ENCODE measurements around the gene TMEM243. TPM values are rescaled to one million over a fixed set of nuclear protein-coding genes. Genes with fewer than 3 reads are reported as not detected.

Gene TMEM243
- total RNA-seq, 2 donors from 2014 or later: 58.8 to 70.8 TPM

DNA sequence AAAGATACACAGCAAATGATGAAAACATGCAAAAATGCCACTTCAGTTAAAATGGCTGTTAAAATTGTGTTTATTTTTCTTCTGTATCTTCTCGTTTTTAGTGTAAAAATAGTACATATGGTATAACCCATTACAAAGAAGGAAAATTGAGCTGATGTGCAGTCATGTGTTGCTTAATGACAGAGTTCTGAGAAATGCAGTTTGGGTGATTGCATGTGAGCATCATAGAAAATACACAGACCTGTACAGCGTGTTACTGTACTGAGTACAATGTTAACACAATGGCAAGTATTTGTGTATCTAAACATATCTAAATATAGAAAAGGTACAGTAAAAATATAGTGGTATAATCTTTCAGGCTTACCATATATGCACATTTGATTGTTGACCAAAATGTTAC lies 60.0 kb downstream of the TMEM243 start:
- ATAC-seq (replicated peaks): no peak
- H3K4me1 Mint-ChIP-seq: peaks cover 34% of the 10 kb centered on the region
- no peaks in the 10 kb centered on the region for H3K9me3 Mint-ChIP-seq
- no peak overlapping the region for H3K27ac Mint-ChIP-seq
- H3K4me3 Mint-ChIP-seq: no peak overlapping the region
- H3K36me3 Mint-ChIP-seq (ENCODE audit: low read depth): peaks cover 84% of the 10 kb centered on the region
- no peaks in the 10 kb centered on the region for H3K27me3 Mint-ChIP-seq

DNA sequence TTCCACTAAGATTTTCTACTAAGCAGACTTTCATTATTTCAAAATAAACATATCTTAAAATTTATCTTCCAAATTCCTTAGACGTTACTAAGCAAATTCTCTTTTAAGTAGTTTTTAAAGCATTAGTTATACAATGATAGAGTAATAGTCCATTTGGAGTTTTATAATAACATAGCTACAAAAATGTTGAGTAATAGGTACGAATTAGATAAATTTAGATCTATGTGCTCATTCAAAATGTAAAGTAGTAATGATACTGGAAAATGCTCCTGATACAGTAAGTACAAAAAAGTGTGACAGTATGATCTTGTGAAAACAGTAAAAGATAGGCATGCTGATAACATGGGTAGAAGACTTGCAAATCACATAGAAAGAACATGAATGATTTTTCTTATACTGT lies 62.8 kb downstream of the TMEM243 start:
- H3K36me3 Mint-ChIP-seq (ENCODE audit: low read depth): peaks cover 77% of the 10 kb centered on the region
- H3K4me3 Mint-ChIP-seq: peak overlapping the region; percentile 52
- peaks cover 37% of the 10 kb centered on the region for H3K4me1 Mint-ChIP-seq
- H3K9me3 Mint-ChIP-seq: no peaks in the 10 kb centered on the region
- ATAC-seq (replicated peaks): no peak
- H3K27ac Mint-ChIP-seq: no peak overlapping the region
- no peaks in the 10 kb centered on the region for H3K27me3 Mint-ChIP-seq

DNA sequence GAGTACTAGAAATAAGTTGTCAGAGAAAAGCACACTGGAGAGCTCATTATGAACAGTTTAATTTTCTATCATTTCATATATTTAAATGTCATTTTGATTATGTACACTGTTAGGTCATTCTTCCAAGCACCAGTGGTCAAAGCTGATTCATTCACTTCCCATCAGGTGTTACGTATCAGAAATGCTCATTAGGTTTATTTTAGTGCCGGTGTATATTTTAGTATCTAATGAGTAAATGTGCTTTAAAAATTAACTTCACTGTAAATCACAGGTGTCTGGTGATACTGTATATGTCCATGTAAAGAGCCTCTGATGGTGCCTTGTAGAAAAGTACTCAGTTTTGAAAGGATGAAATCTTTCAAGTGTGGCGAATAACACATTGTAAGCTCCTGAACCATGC lies 63.7 kb downstream of the TMEM243 start:
- Mint-ChIP-seq H3K4me1 (peaks cover 37% of the 10 kb centered on the region), H3K27me3 (no peaks in the 10 kb centered on the region), H3K9me3 (no peaks in the 10 kb centered on the region), H3K4me3 (peak overlapping the region; percentile 52), H3K27ac (no peak overlapping the region), H3K36me3 (ENCODE audit: low read depth) (peaks cover 77% of the 10 kb centered on the region)
- no peak for ATAC-seq (replicated peaks)

DNA sequence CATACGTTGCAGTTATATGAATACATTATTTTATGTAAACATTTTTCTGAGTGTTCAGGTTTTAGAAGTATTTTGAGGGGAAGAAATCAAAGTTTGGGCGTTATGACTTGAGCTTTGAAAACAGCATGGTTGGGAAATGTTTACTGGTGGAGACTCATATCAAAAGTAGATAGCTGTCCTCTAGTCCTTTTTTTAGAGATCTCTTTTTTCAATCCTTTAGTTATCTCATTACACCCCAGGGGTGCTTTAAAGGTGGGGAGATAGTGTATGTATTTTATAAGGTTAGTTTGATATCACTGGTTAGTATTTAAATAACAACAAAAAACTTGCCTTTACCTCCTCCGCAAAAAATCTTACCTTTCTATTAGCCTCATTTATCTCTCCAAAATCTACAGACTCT lies 65.0 kb downstream of the TMEM243 start:
- Mint-ChIP-seq H3K4me1 (peaks cover 30% of the 10 kb centered on the region), H3K27ac (peak overlapping the region; percentile 49), H3K27me3 (no peaks in the 10 kb centered on the region)

DNA sequence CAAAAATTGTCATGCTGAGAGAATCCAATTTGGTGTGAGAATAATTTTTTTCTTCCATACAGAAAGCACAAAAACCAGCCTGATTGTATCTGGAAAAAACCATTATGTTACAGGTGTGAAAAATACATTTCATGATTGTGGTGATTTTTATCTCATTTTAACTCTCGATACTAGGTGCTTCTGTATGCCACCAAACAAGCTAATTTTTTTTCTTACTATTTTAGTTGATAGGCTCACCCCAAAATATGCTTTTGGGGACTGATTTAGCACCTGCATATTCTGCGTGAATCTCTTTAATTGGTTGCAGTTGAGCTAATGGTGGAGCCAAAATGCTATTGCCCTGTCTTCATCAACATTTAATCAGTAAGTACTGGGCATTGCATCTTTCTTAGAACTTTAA lies 65.4 kb downstream of the TMEM243 start:
- no peak for ATAC-seq (replicated peaks)
- H3K27me3 Mint-ChIP-seq: no peaks in the 10 kb centered on the region
- peak overlapping the region; percentile 93 for H3K4me3 Mint-ChIP-seq
- peaks cover 60% of the 10 kb centered on the region for H3K36me3 Mint-ChIP-seq (ENCODE audit: low read depth)
- H3K27ac Mint-ChIP-seq: peak overlapping the region; percentile 49
- H3K4me1 Mint-ChIP-seq: peaks cover 27% of the 10 kb centered on the region
- H3K9me3 Mint-ChIP-seq: no peaks in the 10 kb centered on the region

More for the DNA sequence above, 65.0 kb downstream of the TMEM243 start:
- peak overlapping the region; percentile 93 for H3K4me3 Mint-ChIP-seq
- no peak for ATAC-seq (replicated peaks)
- H3K36me3 Mint-ChIP-seq (ENCODE audit: low read depth): peaks cover 64% of the 10 kb centered on the region
- no peaks in the 10 kb centered on the region for H3K9me3 Mint-ChIP-seq

DNA sequence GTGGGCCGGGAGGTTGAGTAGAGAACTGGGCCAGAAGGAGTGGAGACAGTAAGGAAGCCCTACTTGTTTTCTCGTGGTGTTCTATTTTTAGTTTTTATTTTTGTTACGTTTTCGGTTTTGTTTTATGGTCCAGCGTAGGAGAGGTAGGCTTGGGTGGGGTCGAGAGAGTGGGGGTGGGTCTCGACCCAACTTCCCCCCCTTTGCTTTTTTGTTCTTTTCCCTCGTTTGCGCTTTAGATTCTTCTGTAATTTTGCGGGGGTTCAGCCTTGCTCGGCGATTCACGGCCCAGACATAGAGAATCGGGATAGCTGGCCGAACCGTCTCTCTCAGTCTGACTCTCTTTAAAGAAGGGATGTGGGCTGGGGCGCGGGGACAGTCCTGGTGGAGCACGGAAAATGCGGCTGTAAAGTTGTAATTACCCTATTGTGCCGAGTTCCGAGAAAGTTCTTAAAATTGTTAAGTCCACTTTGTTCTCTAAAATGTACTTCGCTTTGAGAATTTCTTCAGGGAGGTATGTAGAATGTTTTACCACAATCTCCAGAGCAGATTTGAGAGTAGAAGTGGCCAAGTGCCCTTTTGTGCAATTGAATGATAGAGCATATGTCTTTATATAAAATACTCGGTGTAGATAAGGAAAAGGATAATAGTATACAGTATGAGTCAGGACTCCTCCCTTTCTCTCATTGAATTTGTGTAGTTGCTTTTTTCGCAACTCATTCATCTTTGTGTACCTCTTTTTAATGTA lies 66.5 kb downstream of the TMEM243 start:
- H3K27me3 Mint-ChIP-seq: no peaks in the 10 kb centered on the region
- H3K27ac Mint-ChIP-seq: peak overlapping the region; percentile 94
- peak; percentile 46 for ATAC-seq (replicated peaks)
- peak overlapping the region; percentile 93 for H3K4me3 Mint-ChIP-seq
- H3K9me3 Mint-ChIP-seq: no peaks in the 10 kb centered on the region
- H3K4me1 Mint-ChIP-seq: peaks cover 27% of the 10 kb centered on the region
- H3K36me3 Mint-ChIP-seq (ENCODE audit: low read depth): peaks cover 55% of the 10 kb centered on the region

DNA sequence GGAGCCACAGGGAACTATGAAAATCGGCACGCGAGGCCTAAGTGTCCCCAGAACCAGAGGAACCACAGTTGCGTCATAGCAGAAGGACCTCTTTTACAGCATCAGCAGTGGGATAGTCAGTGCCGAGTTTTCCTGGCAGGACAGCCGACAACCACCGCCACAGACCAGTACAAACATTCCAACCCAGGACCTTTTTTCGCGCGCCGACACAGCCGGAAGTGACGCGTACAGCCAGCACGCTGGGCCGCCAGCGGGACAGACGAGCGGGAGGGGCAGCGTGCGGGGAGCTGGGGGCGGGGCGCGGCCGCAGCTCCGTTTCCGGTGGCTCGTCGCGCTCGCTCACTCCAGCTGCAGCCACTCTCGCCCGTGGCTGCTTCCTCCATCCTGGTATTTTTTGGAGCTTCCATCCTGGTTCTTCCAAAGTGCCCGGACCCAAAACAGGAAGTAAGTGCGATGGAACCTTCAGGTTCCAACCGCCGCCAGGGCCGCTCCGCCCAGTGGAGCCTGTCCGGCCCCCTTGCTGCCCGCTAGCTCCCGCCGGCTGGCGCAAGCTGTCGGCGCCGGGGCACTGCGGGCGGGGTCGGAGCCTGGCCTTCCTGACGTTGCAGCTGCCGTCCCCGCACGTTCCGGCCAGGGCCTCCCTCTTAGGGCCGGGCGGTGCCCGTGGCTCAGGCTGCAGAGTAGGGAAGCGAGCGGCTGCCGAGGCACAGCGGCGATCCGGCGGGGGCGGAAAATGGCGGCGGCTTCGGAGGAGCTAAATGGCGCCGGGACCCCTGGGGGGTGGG lies 67.2 kb downstream of the TMEM243 start, which contains the start of gene DMTF1:
Gene DMTF1 (plus strand): TSS at position 342 of the 785 bp plus-strand sequence. CDS start 12,489 bp downstream, outside the sequence.
- Mint-ChIP-seq H3K9me3 (no peaks in the 10 kb centered on the region), H3K36me3 (ENCODE audit: low read depth) (peaks cover 49% of the 10 kb centered on the region), H3K27ac (peak within 1 kb of the TSS; percentile 94), H3K4me3 (peak within 1 kb of the TSS; percentile 93), H3K27me3 (no peaks in the 10 kb centered on the region), H3K4me1 (peaks cover 27% of the 10 kb centered on the region)
- peak; percentile 88 for ATAC-seq (replicated peaks)

DNA sequence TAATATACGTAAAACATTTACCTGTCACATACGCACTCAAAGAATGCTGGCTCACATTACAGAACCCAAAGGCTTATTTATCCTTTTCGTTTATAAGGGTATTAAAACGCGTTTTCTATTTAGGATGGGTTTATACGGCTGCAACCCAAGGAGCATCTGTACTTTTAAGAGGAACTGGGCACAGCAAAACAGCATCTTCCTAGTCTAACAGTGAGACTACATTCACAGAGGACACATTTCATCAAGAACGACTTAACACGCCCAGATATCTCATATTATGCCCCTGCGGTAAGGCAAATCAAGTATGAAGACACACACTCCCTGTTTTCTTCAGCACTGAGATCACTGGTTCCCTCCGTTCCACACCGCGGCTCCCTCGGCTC lies 67.8 kb downstream of the TMEM243 start:
- peak overlapping the region; percentile 93 for H3K4me3 Mint-ChIP-seq
- H3K9me3 Mint-ChIP-seq: no peaks in the 10 kb centered on the region
- peak overlapping the region; percentile 94 for H3K27ac Mint-ChIP-seq
- ATAC-seq (replicated peaks): peak; percentile 53
- H3K4me1 Mint-ChIP-seq: peaks cover 21% of the 10 kb centered on the region
- H3K27me3 Mint-ChIP-seq: no peaks in the 10 kb centered on the region
- peaks cover 43% of the 10 kb centered on the region for H3K36me3 Mint-ChIP-seq (ENCODE audit: low read depth)

DNA sequence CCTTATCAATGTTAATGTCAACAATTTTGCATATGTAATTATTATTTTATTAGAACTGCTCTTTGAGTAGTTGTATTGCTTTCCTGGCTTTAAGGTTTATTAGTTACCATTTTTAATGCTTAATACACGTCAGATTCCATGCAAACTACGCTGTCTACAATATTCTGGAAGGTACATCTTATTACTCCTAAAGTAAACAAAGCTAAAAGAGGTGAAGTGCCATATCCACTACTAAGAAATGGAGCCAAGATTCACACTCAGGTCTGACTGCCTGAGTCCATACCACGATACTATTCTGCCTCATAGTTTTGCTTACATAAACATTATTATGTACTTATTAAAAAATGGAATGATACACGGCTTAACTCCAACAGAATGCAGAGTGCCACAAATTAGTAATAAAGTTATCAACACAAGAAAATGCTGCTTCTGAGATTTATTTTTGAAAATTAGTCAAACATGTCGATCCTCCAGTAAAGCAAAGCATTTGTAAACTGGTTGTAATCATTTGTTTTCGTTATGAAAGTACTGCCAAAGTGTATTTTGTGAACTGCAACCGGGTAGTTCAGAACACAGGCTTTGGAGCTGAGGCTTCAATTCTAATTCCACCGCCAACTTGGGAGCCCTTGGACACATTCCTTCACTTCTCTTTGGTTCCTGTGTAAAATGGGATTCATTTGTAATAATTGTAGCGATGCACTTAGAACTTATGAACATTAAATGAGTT lies 68.4 kb downstream of the TMEM243 start:
- Mint-ChIP-seq H3K27me3 (no peaks in the 10 kb centered on the region), H3K36me3 (ENCODE audit: low read depth) (peaks cover 38% of the 10 kb centered on the region), H3K4me3 (peak overlapping the region; percentile 93), H3K4me1 (peaks cover 16% of the 10 kb centered on the region), H3K27ac (peak overlapping the region; percentile 94), H3K9me3 (no peaks in the 10 kb centered on the region)
- no peak for ATAC-seq (replicated peaks)

DNA sequence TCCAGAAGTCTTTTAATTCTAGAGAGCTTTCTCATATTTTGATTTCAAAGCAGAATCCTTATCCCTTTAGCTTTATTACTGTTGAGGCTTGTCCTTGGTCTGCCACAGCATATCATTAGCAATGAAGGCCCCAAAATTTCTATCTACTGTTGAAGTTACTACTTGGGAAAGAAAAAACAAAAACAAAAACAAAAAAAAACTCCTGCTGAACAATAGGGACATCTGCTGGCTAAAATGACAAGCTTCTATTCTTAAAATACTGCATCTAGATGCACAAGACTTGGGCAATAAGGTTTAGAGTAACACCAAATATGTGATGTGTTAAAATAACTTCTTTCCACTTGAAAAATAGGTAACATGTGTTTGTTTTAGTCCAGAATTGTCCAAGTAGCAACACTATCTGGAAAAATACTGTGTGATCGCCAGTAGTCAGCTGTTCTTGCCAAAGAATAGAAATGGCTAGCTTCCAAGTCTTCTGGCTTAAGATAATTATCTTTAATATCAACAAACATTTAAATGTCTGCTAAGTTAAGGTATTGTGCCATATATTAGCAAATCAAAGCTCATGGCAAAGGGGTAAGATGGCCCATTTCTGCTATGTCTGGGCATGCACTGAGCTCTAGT lies 71.1 kb downstream of the TMEM243 start:
- no peak overlapping the region for H3K27ac Mint-ChIP-seq

DNA sequence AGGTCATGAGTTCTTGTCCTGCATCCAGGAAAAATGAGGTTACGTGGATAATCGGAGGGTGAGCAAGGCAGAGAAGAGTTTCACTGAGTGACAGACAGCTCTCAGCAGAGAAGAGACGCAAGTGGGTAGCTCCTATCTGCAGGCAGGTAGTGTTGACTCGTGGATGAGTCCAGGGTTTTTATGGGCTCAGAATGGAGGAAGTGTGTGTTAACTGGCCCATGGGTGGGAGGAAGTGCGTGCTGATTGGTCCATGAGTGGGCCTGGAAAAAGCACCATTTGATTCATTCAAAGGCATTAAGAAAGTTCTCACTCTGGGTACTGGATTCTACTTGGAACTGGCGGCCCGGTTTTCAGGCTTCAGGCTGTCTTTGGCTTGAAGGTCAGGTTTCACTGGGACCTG lies 72.0 kb downstream of the TMEM243 start:
- Mint-ChIP-seq H3K4me1 (peaks cover 4% of the 10 kb centered on the region), H3K4me3 (no peak overlapping the region), H3K9me3 (no peaks in the 10 kb centered on the region), H3K36me3 (ENCODE audit: low read depth) (peaks cover 5% of the 10 kb centered on the region), H3K27ac (peak overlapping the region; percentile 41), H3K27me3 (no peaks in the 10 kb centered on the region)
- ATAC-seq (replicated peaks): no peak

More for the DNA sequence above, 71.1 kb downstream of the TMEM243 start:
- Mint-ChIP-seq H3K4me3 (no peak overlapping the region), H3K9me3 (no peaks in the 10 kb centered on the region), H3K4me1 (peaks cover 4% of the 10 kb centered on the region), H3K36me3 (ENCODE audit: low read depth) (peaks cover 10% of the 10 kb centered on the region), H3K27me3 (no peaks in the 10 kb centered on the region)
- no peak for ATAC-seq (replicated peaks)

DNA sequence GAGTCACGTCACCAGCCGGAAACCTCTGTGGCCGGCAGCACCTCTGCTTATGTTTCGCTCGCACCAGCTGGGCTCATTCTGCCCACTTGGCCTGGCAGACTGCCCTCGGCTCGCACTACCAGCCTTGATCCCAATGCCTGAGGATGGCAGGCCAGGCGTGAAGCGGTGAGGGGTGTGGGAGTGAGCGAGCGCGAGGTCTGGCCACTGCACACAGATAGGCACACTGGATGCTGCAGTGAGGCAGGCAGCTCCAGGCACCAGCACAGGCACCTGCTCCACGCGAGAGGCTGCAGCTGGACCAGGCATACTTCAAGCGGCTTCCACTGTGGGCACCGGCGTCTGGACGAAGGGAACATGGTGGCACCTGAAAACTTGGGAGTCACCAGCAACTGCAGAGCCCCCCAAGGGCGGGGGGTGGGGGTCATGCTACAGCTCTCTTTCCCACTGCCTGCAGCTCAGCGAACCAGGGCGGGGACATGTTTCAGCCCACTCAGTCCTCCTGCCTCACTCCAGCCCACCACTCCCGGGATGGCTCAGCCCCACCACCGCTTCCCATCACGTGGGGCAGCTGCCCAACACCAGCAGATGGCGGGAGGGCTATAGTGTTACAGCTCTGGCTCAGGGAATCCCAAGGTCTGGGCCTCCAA lies 72.7 kb downstream of the TMEM243 start:
- no peaks in the 10 kb centered on the region for H3K27me3 Mint-ChIP-seq
- no peak overlapping the region for H3K27ac Mint-ChIP-seq
- H3K9me3 Mint-ChIP-seq: no peaks in the 10 kb centered on the region
- H3K36me3 Mint-ChIP-seq (ENCODE audit: low read depth): peaks cover 2% of the 10 kb centered on the region
- ATAC-seq (replicated peaks): no peak
- peaks cover 4% of the 10 kb centered on the region for H3K4me1 Mint-ChIP-seq
- no peak overlapping the region for H3K4me3 Mint-ChIP-seq
